ENCODE data around the gene RAB27A. TPM values are rescaled to one million over a fixed set of nuclear protein-coding genes. Genes with fewer than 3 reads are reported as not detected.
A peak's percentile ranks its signal among the peaks of the same experiment; 100 is the strongest.

RAB27A gene
- total and polyA plus RNA-seq, 9 of the 15 experiments (the other 6 are each of a cell fraction or from before 2014, with no cell fraction given) = 31.5 to 171 (median 80.4) TPM

DNA sequence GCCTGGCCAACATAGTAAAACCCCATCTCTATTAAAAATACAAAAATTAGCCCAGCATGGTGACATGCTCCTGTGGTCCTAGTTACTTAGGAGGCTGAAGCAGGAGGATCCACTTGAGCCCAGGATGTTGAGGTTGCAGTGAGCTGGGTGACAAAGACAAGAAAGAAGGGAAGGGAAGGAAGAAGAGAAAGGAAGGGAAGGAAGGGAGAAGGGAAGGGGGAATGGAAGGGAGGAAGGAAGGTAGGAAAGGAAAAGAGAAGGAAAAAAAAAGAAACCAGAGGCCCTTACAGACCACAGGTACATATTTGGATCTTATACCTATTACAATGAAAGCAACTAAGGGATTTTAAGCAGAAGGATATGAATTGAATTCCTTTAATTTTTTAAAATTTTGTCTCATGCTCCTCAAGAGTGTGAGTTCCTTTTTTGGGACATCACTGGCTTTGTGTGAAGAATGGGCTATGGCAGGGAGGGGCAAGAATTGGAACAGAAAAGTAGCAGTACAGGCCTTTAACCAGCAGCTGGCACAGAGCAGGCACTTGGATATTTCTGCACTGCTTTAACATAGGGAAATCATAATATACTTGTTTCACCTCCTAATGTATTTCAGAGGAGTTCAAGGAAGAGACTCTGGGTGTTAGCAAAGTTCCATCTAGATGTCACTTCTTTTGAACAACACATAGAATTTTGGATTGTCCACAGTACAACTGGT is 7.9 kb downstream of the RAB27A start:
- no peak for DNase-seq (ENCODE audit: extremely low read depth in 1 of 4, low spot score in 3 of 4)
- FAIRE-seq = no peak
- Histone ChIP-seq H3K27ac (ENCODE audit: extremely low read depth, low read depth, low read length) (peak overlapping the region; percentile 80), H3K4me1 (replicated peaks in 1 of 2; ENCODE audit: control insufficient read depth in 2 of 2, insufficient read depth in 2 of 2, low read length in 2 of 2) (peaks cover 32 to 84% of the 10 kb centered on the region in 2 experiments), H2AFZ (ENCODE audit: low read depth, low read length) (no peak overlapping the region), H3K9me3 (replicated peaks; ENCODE audit: control insufficient read depth, insufficient read depth, low read depth, low read length) (no peaks in the 10 kb centered on the region), H3K4me2 (ENCODE audit: insufficient read depth, low read length) (peak overlapping the region; percentile 72), H3K36me3 (ENCODE audit: control insufficient read depth, insufficient read depth, low read length) (peaks cover 38% of the 10 kb centered on the region), H4K20me1 (replicated peaks; ENCODE audit: control insufficient read depth, insufficient read depth, low read length) (peaks cover 10% of the 10 kb centered on the region; the same call in 1 of the 2 replicates), H3K79me2 (ENCODE audit: control insufficient read depth, insufficient read depth, low read length) (peaks cover 93% of the 10 kb centered on the region), H3K9ac (ENCODE audit: insufficient read depth in 1 of 2, low read depth in 2 of 2, low read length in 2 of 2) (peak overlapping the region in 1 of 2 experiments; percentile 57; a peak in 2 of 4 replicates), H3K9me1 (ENCODE audit: control insufficient read depth, insufficient read depth, low read length) (peaks cover 4% of the 10 kb centered on the region), H3K27me3 (ENCODE audit: control insufficient read depth in 2 of 2, insufficient read depth in 2 of 2, low read length in 2 of 2) (no peaks in the 10 kb centered on the region), H3K4me3 (no peak overlapping the region)
- ChIA-PET CTCF (ENCODE audit: low intra/inter-chr PET ratio) (no interaction called here), POLR2A (interaction anchor here (0.7 to 1.3 kb wide), 7 partner anchors 15 to 64 kb away, joined by 3 read pairs; partner anchors contain the start of genes PIGB and PIGBOS1)
- BruUV-seq (replicated peaks) = no TSS peak
- intact Hi-C loops (cut with micrococcal nuclease) (no loop called here), in situ Hi-C loops (cut with MboI) (loop anchor here (5.0 kb wide), 1 partner anchor 39 kb away; no protein-coding TSS in a partner anchor)
- no peak for ATAC-seq
- TF ChIP-seq CTCF (IDR thresholded peaks at IDR 0.05 in 2 of 3, conservative IDR thresholded peaks at IDR 0.05 in 1 of 3; ENCODE audit: insufficient read depth in 2 of 3, low read depth in 1 of 3, low read length in 3 of 3) (no peak), ZNF311 (CRISPR knock-in tag; IDR thresholded peaks at IDR 0.05) (no peak), HDAC1 (IDR thresholded peaks at IDR 0.05) (0 out of 4 replicates have a peak, but pooled peaks of 1 of the 2 experiments have one; percentile 13), ZNF277 (CRISPR knock-in tag; IDR thresholded peaks at IDR 0.05; ENCODE audit: borderline replicate concordance) (0 out of 2 replicates have a peak, but pooled peaks have one; percentile 35), NCOA2 (IDR thresholded peaks at IDR 0.05; ENCODE audit: partially characterized antibody in 2 of 2) (no peak), THRB (CRISPR knock-in tag; conservative IDR thresholded peaks at IDR 0.05) (0 out of 2 replicates have a peak, but pooled peaks have one; percentile 49), HLTF (IDR thresholded peaks at IDR 0.05) (0 out of 2 replicates have a peak, but pooled peaks have one; percentile 37), POLR3A (IDR thresholded peaks at IDR 0.05; ENCODE audit: borderline replicate concordance, extremely low read depth, insufficient read depth, insufficient read length) (no peak), ZNF444 (CRISPR knock-in tag; IDR thresholded peaks at IDR 0.05) (no peak), ZNF316 (IDR thresholded peaks at IDR 0.05) (no peak), PTRF (tag; IDR thresholded peaks at IDR 0.05) (no peak), OTX1 (CRISPR knock-in tag; IDR thresholded peaks at IDR 0.05) (0 out of 2 replicates have a peak, but pooled peaks have one; percentile 28)
- TF ChIP-seq, protein P1, sequence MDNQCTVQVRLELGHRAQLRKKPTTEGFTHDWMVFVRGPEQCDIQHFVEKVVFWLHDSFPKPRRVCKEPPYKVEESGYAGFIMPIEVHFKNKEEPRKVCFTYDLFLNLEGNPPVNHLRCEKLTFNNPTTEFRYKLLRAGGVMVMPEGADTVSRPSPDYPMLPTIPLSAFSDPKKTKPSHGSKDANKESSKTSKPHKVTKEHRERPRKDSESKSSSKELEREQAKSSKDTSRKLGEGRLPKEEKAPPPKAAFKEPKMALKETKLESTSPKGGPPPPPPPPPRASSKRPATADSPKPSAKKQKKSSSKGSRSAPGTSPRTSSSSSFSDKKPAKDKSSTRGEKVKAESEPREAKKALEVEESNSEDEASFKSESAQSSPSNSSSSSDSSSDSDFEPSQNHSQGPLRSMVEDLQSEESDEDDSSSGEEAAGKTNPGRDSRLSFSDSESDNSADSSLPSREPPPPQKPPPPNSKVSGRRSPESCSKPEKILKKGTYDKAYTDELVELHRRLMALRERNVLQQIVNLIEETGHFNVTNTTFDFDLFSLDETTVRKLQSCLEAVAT (IDR thresholded peaks at IDR 0.05) = 0 out of 4 replicates have a peak, but pooled peaks of 1 of the 2 experiments have one; percentile 31
- TF ChIP-seq, protein P2, sequence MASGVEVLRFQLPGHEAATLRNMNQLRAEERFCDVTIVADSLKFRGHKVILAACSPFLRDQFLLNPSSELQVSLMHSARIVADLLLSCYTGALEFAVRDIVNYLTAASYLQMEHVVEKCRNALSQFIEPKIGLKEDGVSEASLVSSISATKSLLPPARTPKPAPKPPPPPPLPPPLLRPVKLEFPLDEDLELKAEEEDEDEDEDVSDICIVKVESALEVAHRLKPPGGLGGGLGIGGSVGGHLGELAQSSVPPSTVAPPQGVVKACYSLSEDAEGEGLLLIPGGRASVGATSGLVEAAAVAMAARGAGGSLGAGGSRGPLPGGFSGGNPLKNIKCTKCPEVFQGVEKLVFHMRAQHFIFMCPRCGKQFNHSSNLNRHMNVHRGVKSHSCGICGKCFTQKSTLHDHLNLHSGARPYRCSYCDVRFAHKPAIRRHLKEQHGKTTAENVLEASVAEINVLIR (CRISPR knock-in tag; IDR thresholded peaks at IDR 0.05) = no peak
